ENCODE results near the gene DMD. TPM values are rescaled to one million over a fixed set of nuclear protein-coding genes. Genes with fewer than 3 reads are reported as not detected.

DMD gene
- total RNA-seq, 4 donors from 2014 or later = 27.7 to 54.7 (median 34.4) TPM

- TF ChIP-seq CTCF (IDR thresholded peaks at IDR 0.05) = no peak
- no peak for ATAC-seq (ENCODE audit: low FRiP score)
- no peak for DNase-seq (ENCODE audit: low spot score)
These were observed 1909.4 kb downstream of the DMD start for GRCh38 chrX:31301941-31302340.

GRCh38 chrX:31301203-31301602 lies 1910.1 kb downstream of the DMD start:
- TF ChIP-seq CTCF (IDR thresholded peaks at IDR 0.05) = no peak
- ATAC-seq (ENCODE audit: low FRiP score) (no peak), DNase-seq (ENCODE audit: low spot score) (no peak)

- DNase-seq (ENCODE audit: low spot score) (no peak), ATAC-seq (ENCODE audit: low FRiP score) (no peak)
- no peak for TF ChIP-seq CTCF (IDR thresholded peaks at IDR 0.05)
These were observed 1912.4 kb downstream of the DMD start for GRCh38 chrX:31298916-31299315.

- ATAC-seq (ENCODE audit: low FRiP score) (no peak), DNase-seq (ENCODE audit: low spot score) (no peak)
- no peak for TF ChIP-seq CTCF (IDR thresholded peaks at IDR 0.05)
These were observed 1913.5 kb downstream of the DMD start for GRCh38 chrX:31297881-31298280.

GRCh38 chrX:31294475-31294874 lies 1916.9 kb downstream of the DMD start:
- TF ChIP-seq CTCF (IDR thresholded peaks at IDR 0.05) = no peak
- ATAC-seq (ENCODE audit: low FRiP score) (no peak), DNase-seq (ENCODE audit: low spot score) (no peak)

GRCh38 chrX:31293409-31293808 lies 1917.9 kb downstream of the DMD start:
- no peak for TF ChIP-seq CTCF (IDR thresholded peaks at IDR 0.05)
- ATAC-seq (ENCODE audit: low FRiP score) (no peak), DNase-seq (ENCODE audit: low spot score) (no peak)

GRCh38 chrX:31291131-31291530 lies 1920.2 kb downstream of the DMD start:
- ATAC-seq (ENCODE audit: low FRiP score) (no peak), DNase-seq (ENCODE audit: low spot score) (no peak)
- TF ChIP-seq CTCF (IDR thresholded peaks at IDR 0.05) = no peak
